GM18526 (cell line): ENCODE data around the gene ZNF76.
A peak's percentile ranks its signal among the peaks of the same experiment; 100 is the strongest.

Experiments
- POLR2A ChIP-seq: IDR thresholded peaks from 3 replicates; pipeline ENCODE4 v1.6.1; 2011; ENCODE audit not compliant: insufficient read length; ENCODE audit errors: extremely low read depth

The ZNF76 gene

GRCh38 chr6:35327349-35328027 lies 68.0 kb downstream of the ZNF76 start:
- TF ChIP-seq POLR2A = no peak

- TF ChIP-seq POLR2A = no peak
Observed at GRCh38 chr6:35328108-35328723, 68.7 kb downstream of the ZNF76 start.

GRCh38 chr6:35330541-35331119 lies 71.1 kb downstream of the ZNF76 start:
- no peak for TF ChIP-seq POLR2A

- TF ChIP-seq POLR2A = no peak
Observed at GRCh38 chr6:35341557-35341956, 82.0 kb downstream of the ZNF76 start.

- TF ChIP-seq POLR2A = peak; percentile 29
Observed at GRCh38 chr6:35342258-35343091, 82.9 kb downstream of the ZNF76 start, which contains the start of gene PPARD. Gene PPARD (plus strand): TSS chr6:35342558. CDS start chr6:35411088, 68,530 bp downstream.

GRCh38 chr6:35343092-35343834 lies 83.7 kb downstream of the ZNF76 start:
- no peak for TF ChIP-seq POLR2A

- TF ChIP-seq POLR2A = no peak
Observed at GRCh38 chr6:35343835-35344550, 84.5 kb downstream of the ZNF76 start.
